NCI-H187 (cell line): ENCODE measurements around the gene NAT9.

Source experiments
- DNase-seq, 2 experiments: peaks; one replicate each; lab custom pipeline; 2025; lab: John Stamatoyannopoulos, UW

Gene NAT9

GRCh38 chr17:74761419-74761818, 14.7 kb downstream of the NAT9 start:
- DNase-seq = no peak

GRCh38 chr17:74760404-74761105, 15.6 kb downstream of the NAT9 start:
- no peak for DNase-seq

- DNase-seq = no peak
Measured at GRCh38 chr17:74759941-74760340, 16.2 kb downstream of the NAT9 start.

- DNase-seq = no peak
Measured at GRCh38 chr17:74759243-74759801, 16.8 kb downstream of the NAT9 start.

GRCh38 chr17:74758848-74759168, 17.3 kb downstream of the NAT9 start:
- no peak for DNase-seq

- DNase-seq = peak in 1 of 2 experiments; percentile 10
Measured at GRCh38 chr17:74757931-74758847, 18.0 kb downstream of the NAT9 start.

GRCh38 chr17:74757502-74757901, 18.6 kb downstream of the NAT9 start:
- DNase-seq = no peak

- DNase-seq = no peak
Measured at GRCh38 chr17:74756891-74757290, 19.3 kb downstream of the NAT9 start.

GRCh38 chr17:74755533-74755932, 20.6 kb downstream of the NAT9 start:
- no peak for DNase-seq

GRCh38 chr17:74754832-74755231, 21.3 kb downstream of the NAT9 start:
- peak in 1 of 2 experiments; percentile 17 for DNase-seq

- no peak for DNase-seq
Measured at GRCh38 chr17:74752822-74753401, 23.2 kb downstream of the NAT9 start.

GRCh38 chr17:74752415-74752814, 23.7 kb downstream of the NAT9 start:
- DNase-seq = no peak

- DNase-seq = no peak
Measured at GRCh38 chr17:74750327-74751069, 25.6 kb downstream of the NAT9 start.

- DNase-seq = no peak
Measured at GRCh38 chr17:74750039-74750326, 26.2 kb downstream of the NAT9 start.

GRCh38 chr17:74749279-74750038, 26.7 kb downstream of the NAT9 start:
- no peak for DNase-seq

GRCh38 chr17:74748529-74749278, 27.4 kb downstream of the NAT9 start, which contains the start of gene NHERF1:
NHERF1 (plus strand) TSS chr17:74748628; CDS start chr17:74748847, 219 bp downstream.
- DNase-seq = peak; percentile 88 to 92

- no peak for DNase-seq
Measured at GRCh38 chr17:74748279-74748528, 27.9 kb downstream of the NAT9 start.

- no peak for DNase-seq
Measured at GRCh38 chr17:74746922-74747321, 29.2 kb downstream of the NAT9 start.

- no peak for DNase-seq
Measured at GRCh38 chr17:74746376-74746775, 29.8 kb downstream of the NAT9 start.

GRCh38 chr17:74745548-74746177, 30.5 kb downstream of the NAT9 start:
- no peak for DNase-seq
